IMR-90 (cell line): Measurements from ENCODE around the gene KCNAB1. TPM values are rescaled to one million over a fixed set of nuclear protein-coding genes. Genes with fewer than 3 reads are reported as not detected.

ENCODE experiments used
- ATAC-seq: fragments of 200-7000 bp; cut with Tn5 transposase; 2 replicates; pipeline ENCODE4 v1.9.1; 2020; ENCODE audit warnings: low read depth, mild to moderate bottlenecking, moderate library complexity
- BruUV-seq: library from RNA; stranded (reverse); fragments of 400-500 nt; replicated peaks from 2 replicates; lab custom pipeline; 2021; lab: Mats Ljungman, UMichigan
- CTCF ChIA-PET: fragments of 300-600 bp; formaldehyde crosslinking; extraction: SDS; loops from one replicate; lab custom pipeline; 2021; ENCODE audit warnings: antibody characterized with exemption; lab: Yijun Ruan, JAX
- POLR2A ChIA-PET: fragments of 300-600 bp; sonication (Branson Sonifier 250); formaldehyde crosslinking; loops from one replicate; lab custom pipeline; 2022; ENCODE audit warnings: antibody characterized with exemption; ENCODE audit not compliant: unreplicated experiment; lab: Charles Lee
- DNase-seq: peaks from one replicate; pipeline ENCODE4 v3.0.0; 2013
- H2AFZ ChIP-seq: replicated peaks from 2 replicates; pipeline ENCODE3; 2013; ENCODE audit warnings: low read length, mild to moderate bottlenecking; ENCODE audit not compliant: poor library complexity
- H2AK5ac ChIP-seq: 2 replicates; pipeline ENCODE4 v1.6.1; 2013; ENCODE audit warnings: low read depth, low read length, inconsistent platforms
- H2AK9ac ChIP-seq: replicated peaks from 2 replicates; pipeline ENCODE3; 2013; ENCODE audit warnings: mild to moderate bottlenecking, low read depth, low read length, moderate library complexity; ENCODE audit not compliant: poor library complexity
- H2BK120ac ChIP-seq: 2 replicates; pipeline ENCODE4 v1.6.1; 2013; ENCODE audit warnings: low read depth, low read length, inconsistent platforms
- H2BK15ac ChIP-seq: 3 replicates; pipeline ENCODE4 v1.6.1; 2013; ENCODE audit warnings: low read depth, low read length, inconsistent platforms
- H2BK20ac ChIP-seq: 2 replicates; pipeline ENCODE4 v1.6.1; 2013; ENCODE audit warnings: low read depth, mild to moderate bottlenecking, inconsistent platforms, low read length, moderate library complexity
- H2BK5ac ChIP-seq: 2 replicates; pipeline ENCODE4 v1.6.1; 2013; ENCODE audit warnings: mild to moderate bottlenecking, low read depth, low read length, inconsistent platforms; ENCODE audit not compliant: poor library complexity, severe bottlenecking
- H3K14ac ChIP-seq: replicated peaks from 2 replicates; pipeline ENCODE4 v1.6.1; 2013; ENCODE audit warnings: low read depth, low read length, inconsistent platforms
- H3K18ac ChIP-seq: 2 replicates; pipeline ENCODE4 v1.6.1; 2013; ENCODE audit warnings: low read depth, low read length, control low read depth
- H3K23ac ChIP-seq: 2 replicates; pipeline ENCODE4 v1.6.1; 2013; ENCODE audit warnings: low read depth, low read length, inconsistent platforms
- H3K27ac ChIP-seq: 2 replicates; pipeline ENCODE4 v1.5.1; 2013; ENCODE audit warnings: mild to moderate bottlenecking, control low read depth, low read length; ENCODE audit not compliant: insufficient read depth
- H3K27me3 ChIP-seq: 2 replicates; pipeline ENCODE4 v1.6.1; 2013; ENCODE audit warnings: low read length; ENCODE audit not compliant: control insufficient read depth, insufficient read depth
- H3K36me3 ChIP-seq: 2 replicates; pipeline ENCODE4 v1.6.1; 2013; ENCODE audit warnings: low read length, mixed read lengths; ENCODE audit not compliant: control insufficient read depth, insufficient read depth
- H3K4ac ChIP-seq: 2 replicates; pipeline ENCODE4 v1.6.1; 2013; ENCODE audit warnings: low read depth, low read length, inconsistent platforms
- H3K4me1 ChIP-seq: 2 replicates; pipeline ENCODE4 v1.6.1; 2013; ENCODE audit warnings: low read length, mixed read lengths; ENCODE audit not compliant: control insufficient read depth, insufficient read depth
- H3K4me2 ChIP-seq: 2 replicates; pipeline ENCODE4 v1.6.1; 2013; ENCODE audit warnings: low read depth, mild to moderate bottlenecking, control low read depth, low read length, moderate library complexity
- H3K4me3 ChIP-seq: 2 replicates; pipeline ENCODE4 v1.5.1; 2013; ENCODE audit warnings: low read depth, mild to moderate bottlenecking, control low read depth, low read length, moderate library complexity; ENCODE audit not compliant: insufficient read depth
- H3K56ac ChIP-seq: 2 replicates; pipeline ENCODE4 v1.6.1; 2013; ENCODE audit warnings: low read length, inconsistent platforms; ENCODE audit not compliant: insufficient read depth; ENCODE audit errors: extremely low read depth
- H3K79me1 ChIP-seq, 2 experiments: 2 replicates each; pipeline ENCODE4 v1.6.1; 2013; ENCODE audit warnings: low read length in 2 of 2, inconsistent platforms in 1 of 2, low read depth in 1 of 2
- H3K9ac ChIP-seq: 2 replicates; pipeline ENCODE4 v1.6.1; 2013; ENCODE audit warnings: low read depth, low read length, control low read depth
- H3K9me1 ChIP-seq: 2 replicates; pipeline ENCODE4 v1.6.1; 2013; ENCODE audit warnings: low read length, inconsistent platforms; ENCODE audit not compliant: insufficient read depth
- H3K9me3 ChIP-seq: 2 replicates; pipeline ENCODE4 v1.6.1; 2013; ENCODE audit warnings: low read length; ENCODE audit not compliant: control insufficient read depth, insufficient read depth
- H4K20me1 ChIP-seq: 2 replicates; pipeline ENCODE4 v1.6.1; 2013; ENCODE audit warnings: low read length, inconsistent platforms; ENCODE audit not compliant: insufficient read depth
- H4K5ac ChIP-seq: 2 replicates; pipeline ENCODE4 v1.6.1; 2013; ENCODE audit warnings: mild to moderate bottlenecking, low read depth, low read length, control low read depth
- H4K8ac ChIP-seq, 2 experiments: 2 replicates each; pipeline ENCODE4 v1.6.1; 2013; ENCODE audit warnings: low read depth in 2 of 2, low read length in 2 of 2, control low read depth in 1 of 2, inconsistent platforms in 1 of 2
- H4K91ac ChIP-seq: 2 replicates; pipeline ENCODE4 v1.6.1; 2013; ENCODE audit warnings: low read depth, low read length, inconsistent platforms; ENCODE audit not compliant: insufficient read depth
- CEBPB ChIP-seq: IDR thresholded peaks from 2 replicates; pipeline ENCODE4 v1.6.1; 2012; ENCODE audit warnings: low read depth, low read length, improper control_type of control experiment
- ELK1 ChIP-seq: fragments of 150-350 bp; IDR thresholded peaks from 2 replicates; pipeline ENCODE4 v1.6.1; 2016; ENCODE audit warnings: low read depth, mild to moderate bottlenecking, low read length, moderate library complexity, borderline replicate concordance
- FOS ChIP-seq: fragments of 150-350 bp; IDR thresholded peaks from 2 replicates; pipeline ENCODE4 v1.6.1; 2016; ENCODE audit warnings: low read depth, low read length
- MAFK ChIP-seq: IDR thresholded peaks from 2 replicates; pipeline ENCODE4 v1.6.1; 2012; ENCODE audit warnings: low read depth, low read length, improper control_type of control experiment
- MXI1 ChIP-seq: IDR thresholded peaks from 2 replicates; pipeline ENCODE4 v1.6.1; 2012; ENCODE audit warnings: low read depth, mild to moderate bottlenecking, low read length, moderate library complexity, borderline replicate concordance
- NFE2L2 ChIP-seq: fragments of 150-350 bp; IDR thresholded peaks from 2 replicates; pipeline ENCODE4 v1.6.1; 2016; ENCODE audit warnings: low read depth, mild to moderate bottlenecking, low read length
- RAD21 ChIP-seq: IDR thresholded peaks from 2 replicates; pipeline ENCODE4 v1.6.1; 2012; ENCODE audit warnings: low read length, improper control_type of control experiment
- RCOR1 ChIP-seq: IDR thresholded peaks from 2 replicates; pipeline ENCODE4 v1.6.1; 2012; ENCODE audit warnings: mild to moderate bottlenecking, low read length, improper control_type of control experiment; ENCODE audit not compliant: insufficient replicate concordance
- RFX5 ChIP-seq: IDR thresholded peaks from 2 replicates; pipeline ENCODE4 v1.8.0; 2012; ENCODE audit warnings: low read depth, mild to moderate bottlenecking, low read length, moderate library complexity
- USF2 ChIP-seq: fragments of 150-350 bp; IDR thresholded peaks from 2 replicates; pipeline ENCODE4 v1.6.1; 2017; ENCODE audit warnings: mild to moderate bottlenecking, antibody characterized with exemption, low read length, low read depth
- WGBS, 2 experiments: methylation state at CpG; one replicate each; pipeline versions ENCODE4 v1.1.5 to v1.1.7; 2013; ENCODE audit warnings: missing lambda C conversion rate in 2 of 2; ENCODE audit not compliant: insufficient read length in 1 of 2; ENCODE audit errors: extremely low coverage in 2 of 2; 5-methylcytosine and 5-hydroxymethylcytosine counted together
- dilution Hi-C: fragments of 300-500 bp; cut with HindIII; formaldehyde crosslinking; loops from one replicate; pipeline ENCODE4 v1.14.3; 2018; ENCODE audit warnings: low sequenced_read_pairs; ENCODE audit not compliant: unreplicated experiment
- in situ Hi-C: fragments of 300-500 bp; cut with MboI; formaldehyde crosslinking; loops from 3 replicates; pipeline ENCODE4 v1.14.3; 2019; ENCODE audit warnings: low sequenced_read_pairs, inconsistent platforms, mixed read lengths
- intact Hi-C: fragments of 100-400 bp; cut with micrococcal nuclease; formaldehyde crosslinking; loops from 2 replicates; pipeline ENCODE4 v1.10.0; 2022
- polyA plus RNA-seq, 3 experiments: library from polyadenylated mRNA; depleted of rRNA; stranded (reverse); fragments of >200 nt; gene quantifications; 2 replicates each; pipeline ENCODE4 v1.2.3, GENCODE V29; 2012; ENCODE audit warnings: low replicate concordance in 1 of 3
- total RNA-seq: library from RNA; depleted of rRNA; stranded (reverse); fragments of >200 nt; gene quantifications from 2 replicates; pipeline ENCODE4 v1.2.3, GENCODE V29; 2012

Gene KCNAB1
- total and polyA plus RNA-seq, 2 of the 4 experiments (the other 2 are of a cell fraction), result under 0.01 to 0.07 TPM

GRCh38 chr3:156356537-156357363, 236.4 kb downstream of the KCNAB1 start:
- Histone ChIP-seq H2BK5ac (no peak overlapping the region), H3K27ac (no peak overlapping the region), H3K36me3 (no peaks in the 10 kb centered on the region), H3K27me3 (peaks cover 6% of the 10 kb centered on the region), H3K14ac (no peak overlapping the region), H4K8ac (no peak overlapping the region), H3K18ac (no peak overlapping the region), H3K9me3 (no peaks in the 10 kb centered on the region), H2BK20ac (no peak overlapping the region), H4K5ac (no peak overlapping the region), H2AFZ (no peak overlapping the region), H3K9me1 (no peaks in the 10 kb centered on the region), H4K20me1 (no peaks in the 10 kb centered on the region), H3K4ac (no peak overlapping the region), H3K4me1 (no peaks in the 10 kb centered on the region), H2BK15ac (no peak overlapping the region), H3K4me2 (no peak overlapping the region), H3K79me1 (no peaks in the 10 kb centered on the region), H3K4me3 (no peak overlapping the region), H2AK5ac (no peak overlapping the region), H3K9ac (no peak overlapping the region), H3K56ac (no peak overlapping the region), H2BK120ac (no peak overlapping the region), H2AK9ac (no peak overlapping the region), H4K91ac (no peak overlapping the region), H3K23ac (no peak overlapping the region)
- TF ChIP-seq RCOR1 (no peak), RAD21 (no peak), RFX5 (no peak), USF2 (no peak), ELK1 (no peak), CEBPB (no peak), MXI1 (no peak), FOS (no peak), MAFK (no peak), NFE2L2 (no peak)
- intact Hi-C loops (no loop called here), dilution Hi-C loops (no loop called here), in situ Hi-C loops (no loop called here)
- ChIA-PET POLR2A (no interaction called here), CTCF (no interaction called here)
- no CpG with 5 or more reads among the region's 5 CpGs for WGBS, 2 experiments
- no peak for ATAC-seq
- BruUV-seq, result no TSS peak
- peak; percentile 6 for DNase-seq
